NK-92 (cell line): ENCODE results near the gene CTU1.

Source experiments
- DNase-seq: peaks from one replicate; lab custom pipeline; 2025; ENCODE audit not compliant: unreplicated experiment; lab: John Stamatoyannopoulos, UW

The CTU1 gene

DNA sequence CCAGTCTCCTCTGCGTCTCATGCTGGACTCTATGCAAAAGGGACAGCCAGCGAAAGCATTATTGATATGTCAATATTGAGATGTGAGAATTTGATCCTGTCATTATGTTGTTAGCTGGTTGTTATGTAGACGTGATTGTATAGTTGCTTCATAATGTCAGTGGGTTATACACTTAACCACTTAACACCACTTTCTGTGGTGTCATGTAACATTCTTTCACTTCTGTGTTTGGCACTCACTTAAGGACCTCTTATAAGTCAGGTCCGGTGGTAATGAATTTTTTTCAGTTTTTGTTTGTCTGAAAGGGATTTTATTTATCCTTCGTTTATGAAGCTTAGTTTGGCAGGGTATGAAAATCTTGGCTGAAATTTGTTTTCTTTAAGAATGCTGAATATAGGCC lies 26.8 kb upstream of the CTU1 start:
- DNase-seq: no peak

DNA sequence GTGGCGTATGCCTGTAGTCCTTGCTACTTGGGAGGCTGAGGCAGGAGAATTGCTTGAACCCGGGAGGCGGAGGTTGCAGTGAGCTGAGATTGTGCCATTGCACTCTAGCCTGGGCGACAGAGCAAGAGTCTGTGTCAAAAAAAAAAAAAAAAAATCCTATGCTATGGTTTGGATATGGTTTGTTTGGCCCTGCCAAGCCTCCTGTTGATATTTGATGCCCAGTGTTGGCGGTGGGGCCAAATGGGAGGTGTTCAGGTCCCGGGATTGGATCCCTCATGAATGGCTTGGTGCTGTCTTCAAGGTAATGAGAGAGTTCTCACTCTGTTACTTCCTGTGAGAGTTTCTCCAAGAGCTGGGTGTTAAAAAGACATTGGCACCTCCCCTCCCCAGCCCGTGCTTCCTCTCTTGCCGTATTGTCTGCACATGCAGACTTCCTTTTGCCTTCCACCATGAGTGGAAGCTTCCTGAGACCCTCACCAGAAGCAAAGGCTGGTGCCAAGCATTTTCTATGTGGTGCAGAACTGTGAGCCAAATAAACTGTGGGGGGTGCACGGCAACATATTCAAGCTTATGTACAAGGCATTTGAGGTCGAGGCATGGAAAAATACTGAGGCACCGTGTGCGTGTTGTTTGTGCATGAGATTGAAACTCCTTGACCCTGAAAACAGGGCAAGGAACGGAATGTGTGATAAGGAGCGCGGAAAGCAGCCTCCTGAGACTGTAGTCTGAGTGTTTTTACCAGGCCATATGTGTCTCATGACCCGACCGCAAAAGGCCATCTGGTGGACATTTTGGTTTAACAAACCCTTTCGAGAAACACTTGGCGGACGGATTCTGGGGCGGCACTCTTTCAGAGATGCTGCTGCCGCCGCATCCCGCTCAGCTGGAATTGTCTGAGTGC lies 23.8 kb upstream of the CTU1 start:
- DNase-seq: no peak

DNA sequence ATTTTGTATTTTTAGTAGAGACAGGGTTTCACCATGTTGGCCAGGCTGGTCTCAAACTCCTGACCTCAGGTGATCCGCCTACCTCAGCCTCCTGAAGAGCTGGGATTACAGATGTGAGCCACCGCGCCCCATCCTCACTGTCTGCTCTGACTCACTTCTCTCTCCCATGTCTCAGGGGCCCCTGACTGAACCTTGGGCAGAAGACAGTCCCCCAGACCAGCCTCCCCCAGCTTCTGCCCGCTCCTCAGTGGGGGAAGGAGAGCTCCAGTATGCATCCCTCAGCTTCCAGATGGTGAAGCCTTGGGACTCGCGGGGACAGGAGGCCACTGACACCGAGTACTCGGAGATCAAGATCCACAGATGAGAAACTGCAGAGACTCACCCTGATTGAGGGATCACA lies 21.5 kb upstream of the CTU1 start:
- DNase-seq: no peak

DNA sequence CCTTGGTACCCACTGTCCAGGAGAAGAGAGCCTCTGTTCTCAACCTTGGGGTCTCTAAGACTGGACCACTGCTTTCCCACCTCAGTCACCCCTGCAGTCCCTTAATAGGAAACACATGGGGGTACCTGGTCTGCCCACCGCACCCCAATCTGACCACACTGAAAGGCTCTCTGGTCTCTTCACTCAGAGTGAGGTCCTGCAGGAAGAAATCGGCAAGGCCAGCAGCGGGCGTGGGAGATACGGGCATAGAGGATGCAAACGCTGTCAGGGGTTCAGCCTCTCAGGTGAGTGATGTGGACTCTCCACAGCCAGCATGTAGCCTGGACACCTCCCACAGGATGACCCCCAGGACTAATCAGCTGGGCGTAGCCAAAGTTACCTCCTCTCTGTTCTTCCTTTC lies 20.0 kb upstream of the CTU1 start:
- no peak for DNase-seq

DNA sequence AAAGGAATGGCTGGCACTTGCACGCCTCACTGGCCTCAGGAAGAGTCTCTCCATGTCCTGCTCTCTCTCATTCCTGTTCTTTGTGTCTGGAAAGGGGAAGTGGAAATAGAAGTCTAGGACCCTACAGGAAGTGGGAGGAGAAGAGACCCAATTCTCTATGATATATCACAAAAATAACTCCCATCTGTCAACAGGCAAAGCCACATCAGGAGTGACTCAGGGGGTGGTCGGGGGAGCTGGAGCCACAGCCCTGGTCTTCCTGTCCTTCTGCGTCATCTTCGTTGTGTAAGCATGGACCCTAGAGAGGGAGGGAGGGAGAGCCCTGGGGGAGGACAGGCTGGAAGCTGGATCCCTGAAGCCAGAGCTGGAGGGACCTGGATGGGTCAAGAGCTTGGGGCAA lies 19.5 kb upstream of the CTU1 start:
- DNase-seq: no peak

DNA sequence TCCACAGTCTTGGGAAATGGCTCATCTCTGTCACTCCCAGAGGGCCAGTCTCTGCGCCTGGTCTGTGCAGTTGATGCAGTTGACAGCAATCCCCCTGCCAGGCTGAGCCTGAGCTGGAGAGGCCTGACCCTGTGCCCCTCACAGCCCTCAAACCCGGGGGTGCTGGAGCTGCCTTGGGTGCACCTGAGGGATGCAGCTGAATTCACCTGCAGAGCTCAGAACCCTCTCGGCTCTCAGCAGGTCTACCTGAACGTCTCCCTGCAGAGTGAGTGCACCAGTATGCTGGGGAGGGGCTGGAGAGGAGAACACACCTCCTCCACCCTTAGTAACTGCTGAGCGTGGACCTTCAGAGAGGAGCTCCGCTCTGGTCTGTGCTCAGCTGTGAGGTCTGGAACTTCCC lies 18.8 kb upstream of the CTU1 start:
- no peak for DNase-seq

DNA sequence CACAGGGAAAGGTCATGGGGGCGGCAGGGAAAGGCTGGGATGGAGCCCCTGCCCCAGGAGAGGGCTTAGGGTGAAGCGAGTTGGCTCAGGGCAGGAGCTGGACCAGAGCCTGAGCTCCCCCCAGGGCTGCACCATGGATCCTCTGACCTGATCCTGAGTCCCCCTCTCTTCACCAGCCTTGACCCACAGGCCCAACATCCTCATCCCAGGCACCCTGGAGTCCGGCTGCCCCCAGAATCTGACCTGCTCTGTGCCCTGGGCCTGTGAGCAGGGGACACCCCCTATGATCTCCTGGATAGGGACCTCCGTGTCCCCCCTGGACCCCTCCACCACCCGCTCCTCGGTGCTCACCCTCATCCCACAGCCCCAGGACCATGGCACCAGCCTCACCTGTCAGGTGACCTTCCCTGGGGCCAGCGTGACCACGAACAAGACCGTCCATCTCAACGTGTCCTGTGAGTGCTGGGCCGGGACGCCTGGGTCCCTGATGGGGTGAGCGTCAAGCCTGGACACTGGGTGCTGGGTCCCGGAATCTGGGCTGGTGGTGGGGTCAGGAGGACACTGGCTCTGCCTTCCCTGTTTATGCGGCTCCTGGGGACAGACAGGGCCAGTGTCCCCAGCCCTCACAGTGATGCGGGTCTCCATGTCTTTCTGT lies 17.3 kb upstream of the CTU1 start:
- no peak for DNase-seq

DNA sequence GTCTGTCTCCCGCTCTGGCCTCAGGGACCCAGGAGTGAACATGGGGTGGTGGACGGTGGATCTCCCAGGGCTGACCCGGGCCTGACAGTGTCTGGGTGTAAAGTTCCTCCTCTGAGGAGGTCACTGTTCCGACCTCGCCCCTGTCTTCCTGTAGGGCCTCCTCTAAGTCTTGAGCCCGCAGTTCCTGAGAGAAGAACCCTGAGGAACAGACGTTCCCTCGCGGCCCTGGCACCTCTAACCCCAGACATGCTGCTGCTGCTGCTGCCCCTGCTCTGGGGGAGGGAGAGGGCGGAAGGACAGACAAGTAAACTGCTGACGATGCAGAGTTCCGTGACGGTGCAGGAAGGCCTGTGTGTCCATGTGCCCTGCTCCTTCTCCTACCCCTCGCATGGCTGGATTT lies 16.5 kb upstream of the CTU1 start, which contains the start of gene SIGLEC9:
SIGLEC9 (plus strand) TSS at position 178 of the 400 bp plus-strand sequence; CDS start at position 247, 69 bp downstream.
- DNase-seq: no peak

DNA sequence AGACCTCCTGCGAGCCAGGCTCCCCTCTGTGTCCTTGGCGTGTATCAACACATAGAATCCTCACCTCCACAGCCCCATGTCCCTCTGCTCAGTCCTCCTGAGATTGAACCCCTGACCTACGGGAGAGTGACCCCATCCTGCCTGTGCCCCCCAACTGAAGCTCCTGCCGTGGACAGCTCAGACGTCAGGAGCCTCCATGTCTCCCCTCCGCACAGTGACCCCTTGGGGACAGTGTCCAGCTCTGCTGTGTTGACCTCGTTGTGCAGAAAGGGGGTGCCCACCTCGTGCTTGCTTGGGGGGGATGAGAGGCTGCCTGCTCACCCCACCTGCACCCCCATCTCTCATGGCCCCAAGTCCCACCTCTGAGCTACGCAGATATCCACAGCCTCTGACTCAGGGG lies 16.0 kb upstream of the CTU1 start:
- DNase-seq: no peak

DNA sequence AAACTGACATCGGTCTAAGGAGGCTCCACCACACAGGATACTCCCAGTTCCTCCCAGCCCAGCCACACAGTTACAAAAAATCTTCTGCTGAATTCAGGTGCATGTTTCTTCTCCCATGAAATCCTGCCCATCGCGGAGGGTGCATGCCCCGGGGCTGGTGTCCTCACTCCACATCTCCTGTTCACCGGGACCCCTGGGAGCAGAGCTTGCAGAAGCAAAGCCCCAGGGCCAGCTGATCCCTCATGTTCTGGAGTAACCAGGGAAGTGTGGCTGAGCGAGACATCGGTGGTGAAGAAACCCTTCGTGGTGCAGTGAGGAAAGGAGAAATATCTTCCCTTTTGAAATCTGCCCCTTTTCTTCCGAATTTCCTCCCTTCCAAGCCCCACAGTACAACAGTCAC lies 15.6 kb upstream of the CTU1 start:
- no peak for DNase-seq

DNA sequence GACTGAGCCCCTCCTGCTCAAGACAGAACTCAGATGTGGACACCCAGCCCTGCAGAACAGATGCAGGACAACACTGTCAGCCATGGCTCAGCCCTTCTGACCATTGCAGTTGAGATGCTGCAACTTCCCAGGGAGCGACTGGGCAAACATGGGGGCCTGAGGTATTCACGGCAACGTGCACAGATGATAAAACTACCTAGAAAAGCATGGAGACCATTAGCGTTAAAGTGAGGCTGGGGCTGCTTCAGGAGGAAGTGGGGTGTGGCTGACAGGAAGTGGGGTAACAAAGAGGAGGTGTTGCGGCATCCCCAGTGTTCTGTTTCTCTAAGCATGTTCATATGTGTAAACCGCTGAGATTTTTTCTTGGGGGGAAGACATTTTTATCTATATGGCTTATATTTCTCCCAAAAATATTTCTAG lies 15.2 kb upstream of the CTU1 start:
- no peak for DNase-seq

DNA sequence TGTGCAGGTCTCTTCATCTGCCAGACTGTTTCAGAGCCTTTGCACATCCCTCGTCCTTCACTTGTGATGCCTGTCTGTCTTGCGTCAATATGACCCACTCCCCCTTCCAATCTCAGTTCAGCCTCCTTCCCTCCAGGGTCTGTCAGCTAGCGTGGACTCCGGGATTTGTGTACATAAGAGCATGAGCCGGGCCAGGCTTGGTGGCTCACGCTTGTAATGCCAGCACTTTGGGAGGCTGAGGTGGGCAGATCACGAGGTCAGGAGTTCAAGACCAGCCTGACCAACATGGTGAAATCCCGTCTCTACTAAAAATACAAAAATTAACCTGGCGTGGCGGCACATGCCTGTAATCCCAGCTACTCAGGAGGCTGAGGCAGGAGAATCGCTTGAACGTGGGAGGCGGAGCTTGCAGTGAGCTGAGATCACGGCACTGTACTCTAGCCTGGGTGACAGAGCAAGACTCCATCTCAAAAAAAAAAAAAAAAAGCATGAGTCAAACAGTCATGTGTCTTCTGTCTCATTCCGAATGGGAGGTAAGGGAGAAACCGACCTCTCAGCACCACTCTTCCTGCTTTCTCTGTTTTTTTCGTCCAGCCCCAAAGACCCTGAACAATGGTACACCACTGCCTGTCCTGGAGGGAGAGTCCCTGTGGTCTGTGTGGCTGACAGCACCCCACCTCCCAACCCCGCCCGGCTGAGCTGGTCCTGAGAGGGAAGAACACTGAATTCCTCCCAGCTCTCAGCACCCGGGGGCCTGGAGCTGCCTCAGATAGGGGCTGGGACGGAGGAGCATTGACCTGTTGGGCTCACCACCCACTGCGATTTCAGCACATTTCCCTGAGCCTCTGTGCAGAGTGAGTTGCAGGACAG lies 14.1 kb upstream of the CTU1 start:
- DNase-seq: no peak

DNA sequence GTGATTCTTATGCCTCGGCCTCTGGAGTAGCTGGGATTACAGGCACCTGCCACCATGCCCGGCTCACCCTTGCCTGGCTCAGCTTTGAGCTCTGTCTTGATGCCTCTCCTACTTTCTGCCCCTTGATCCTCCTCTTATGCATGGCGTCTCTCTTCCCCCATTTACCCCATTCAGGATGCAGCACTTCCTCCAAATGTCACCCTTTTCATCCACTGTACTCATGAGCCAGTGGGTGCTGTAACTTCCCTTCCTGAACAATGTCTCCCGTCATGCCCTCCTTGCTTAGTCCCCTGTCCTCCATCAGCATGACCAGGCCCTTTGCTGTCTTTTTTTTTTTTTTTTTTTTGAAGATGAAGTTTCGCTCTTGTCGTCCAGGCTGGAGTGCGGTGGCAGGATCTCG lies 13.0 kb upstream of the CTU1 start:
- DNase-seq: no peak

DNA sequence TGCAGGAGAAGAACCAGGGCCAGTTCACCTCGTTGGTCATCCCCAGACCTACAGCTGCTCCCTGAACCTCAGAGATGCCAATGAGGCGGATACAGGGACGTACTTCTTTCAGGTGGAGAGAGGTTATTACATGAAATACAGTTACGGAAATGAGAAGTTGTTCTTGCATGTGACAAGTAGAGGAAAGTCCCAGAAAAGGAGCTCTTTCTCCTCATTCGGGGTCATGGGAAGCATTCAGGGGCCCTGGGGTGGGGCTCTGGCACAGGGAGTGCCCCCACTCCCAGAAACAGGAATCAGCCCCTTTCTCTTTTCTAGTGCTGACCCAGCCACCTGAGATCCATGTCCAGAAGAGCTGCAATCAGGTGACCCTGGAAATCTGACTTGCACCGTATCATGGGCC lies 12.0 kb upstream of the CTU1 start:
- DNase-seq: no peak

DNA sequence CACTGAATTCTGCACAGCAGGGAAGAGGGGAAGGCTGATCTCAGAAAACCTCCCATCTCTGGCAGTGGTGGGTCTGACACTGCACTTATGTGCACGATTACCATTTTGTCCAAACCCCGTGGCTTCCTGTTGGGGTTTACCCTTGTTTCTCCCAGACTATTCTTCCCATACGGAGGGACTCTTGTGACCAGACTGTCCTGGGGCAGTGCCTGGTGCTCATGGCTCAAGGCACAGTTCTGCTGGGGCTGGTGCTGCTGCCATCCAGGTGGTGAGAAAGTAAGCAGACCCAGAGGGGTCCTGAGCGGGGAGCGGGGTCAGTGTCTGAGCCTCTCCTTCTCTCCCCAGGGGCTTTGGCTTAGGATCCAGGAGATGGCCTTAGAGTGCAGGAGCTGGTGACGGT lies 11.4 kb upstream of the CTU1 start:
- DNase-seq: no peak

DNA sequence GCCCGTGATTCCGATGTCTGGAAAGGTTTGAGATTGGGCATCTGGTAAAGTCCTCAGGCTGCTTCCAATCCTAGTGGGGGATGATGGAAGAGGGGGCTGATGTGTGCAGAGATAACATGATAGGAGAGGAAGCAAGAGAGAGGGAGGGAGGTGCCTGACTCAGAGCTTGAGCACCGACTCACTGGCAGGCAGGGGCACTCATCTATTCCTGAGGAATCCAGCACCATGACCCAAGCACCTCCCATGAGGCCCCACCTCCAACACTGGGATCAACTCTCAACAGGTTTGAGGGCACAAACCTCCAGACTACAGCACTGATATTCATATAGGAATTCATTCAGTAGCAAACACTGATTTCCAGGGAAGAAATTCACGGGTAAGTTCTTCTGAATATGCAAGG lies 10.9 kb upstream of the CTU1 start:
- no peak for DNase-seq

DNA sequence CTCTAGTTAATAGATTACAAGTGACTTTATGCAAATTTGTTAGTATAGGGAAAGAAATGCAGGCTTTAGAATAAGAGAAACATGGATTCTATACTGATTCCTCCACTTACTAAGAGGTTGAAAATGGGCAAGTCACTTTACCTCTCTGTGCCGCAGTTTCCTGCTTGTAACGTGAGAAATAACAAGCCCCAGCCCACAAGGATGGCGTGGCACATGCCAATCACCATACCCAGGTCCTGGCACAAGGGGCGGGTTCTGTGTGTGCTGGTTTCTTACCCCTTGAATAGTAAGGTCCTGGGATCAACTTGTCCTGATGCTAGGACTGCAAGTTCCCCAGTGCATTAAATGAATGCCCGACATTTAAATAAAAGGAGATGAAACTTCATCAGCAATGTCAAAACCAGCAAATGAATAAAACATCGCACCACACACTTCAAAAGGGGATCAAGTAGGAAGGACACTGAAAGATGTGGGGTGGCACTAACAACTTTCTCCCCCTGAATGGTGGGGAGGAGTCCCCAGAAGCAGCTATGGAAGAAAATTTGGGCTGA lies 8.6 kb upstream of the CTU1 start:
- no peak for DNase-seq

DNA sequence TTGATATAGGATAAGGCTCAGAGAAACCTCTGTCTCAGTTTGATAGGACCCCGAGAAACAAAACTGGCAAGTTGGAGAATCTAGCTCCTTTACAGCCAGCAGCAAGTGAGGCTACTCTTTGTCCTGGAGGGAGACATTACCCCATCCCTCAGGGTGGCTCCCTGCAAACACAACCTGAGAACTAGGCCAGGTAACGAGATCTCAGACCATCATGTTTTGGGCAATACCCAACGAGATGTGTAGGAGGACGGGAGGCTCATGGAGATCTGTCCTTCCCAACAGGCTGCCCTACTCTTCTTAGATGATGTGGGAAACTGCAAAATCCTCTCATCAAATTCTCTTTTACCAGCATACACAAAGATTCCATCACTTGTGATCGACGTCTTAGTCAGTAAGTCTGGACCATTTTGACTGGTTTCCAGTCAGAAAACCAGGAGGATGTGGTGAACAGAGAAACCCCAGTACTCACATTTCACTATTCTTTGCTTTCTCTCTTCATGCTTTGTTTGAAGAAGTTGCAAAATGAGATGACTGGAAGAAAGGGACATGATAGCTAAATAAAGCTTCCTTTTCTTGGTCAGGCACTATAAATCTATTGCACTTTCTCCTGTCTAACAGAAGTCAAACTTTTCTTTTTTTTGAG lies 6.0 kb upstream of the CTU1 start:
- no peak for DNase-seq

DNA sequence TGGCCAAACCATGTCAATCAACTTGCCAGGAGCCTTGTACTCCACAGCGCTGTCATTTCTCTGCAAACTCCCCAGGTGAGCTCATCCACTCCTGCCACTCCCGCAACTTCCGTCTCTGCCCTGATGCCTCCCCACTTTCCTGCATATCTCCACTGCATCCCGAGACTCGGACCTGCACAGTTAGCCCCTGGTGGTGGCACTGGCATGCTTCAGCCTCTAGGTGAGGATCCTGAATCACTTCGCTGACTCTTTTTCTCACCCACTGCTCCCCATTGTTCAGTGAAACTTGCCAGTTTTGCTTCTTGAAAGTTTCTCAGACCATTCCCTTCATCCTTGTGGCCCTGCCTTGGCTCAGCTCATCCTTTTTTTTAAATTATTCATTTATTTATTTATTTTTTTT lies 3.4 kb upstream of the CTU1 start:
- DNase-seq: no peak

DNA sequence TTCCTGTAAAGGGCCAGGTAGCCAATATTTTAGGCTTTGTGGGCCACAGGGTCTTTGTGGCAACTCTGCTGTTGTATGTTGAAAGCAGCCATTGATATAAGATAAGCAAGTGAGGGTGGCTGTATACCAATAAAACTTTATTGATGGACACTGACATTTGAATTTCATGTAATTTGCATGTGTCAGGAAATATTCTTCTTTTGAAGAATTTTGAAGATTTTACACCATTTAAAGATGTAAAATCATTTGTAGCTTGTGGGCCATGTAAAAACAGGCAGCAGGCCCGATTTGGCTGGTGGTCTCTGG lies 2.4 kb upstream of the CTU1 start:
- DNase-seq: no peak

DNA sequence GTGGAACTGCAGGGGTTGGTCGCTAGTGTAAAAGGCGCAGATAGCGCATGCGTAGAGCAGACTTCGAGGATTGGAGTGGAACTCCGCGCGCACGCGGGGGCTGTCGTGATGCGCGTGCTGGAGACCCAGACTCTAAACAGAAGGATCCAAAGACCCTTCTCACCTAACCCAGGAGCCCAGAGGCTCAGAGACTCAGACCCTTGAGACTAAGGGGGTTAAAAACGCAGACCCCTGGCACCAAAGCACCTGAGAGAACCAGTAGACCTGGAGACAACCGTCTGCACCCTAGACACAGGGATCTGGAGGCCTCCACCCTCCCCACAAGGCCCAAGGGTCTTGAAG lies 567 bp upstream of the CTU1 start:
- DNase-seq: no peak
